ENCODE measurements around the gene KRT36.

The KRT36 gene

GRCh38 chr17:41475421-41475820 is 14.3 kb downstream of the KRT36 start:
- no peak for DNase-seq

GRCh38 chr17:41474863-41475262 is 14.8 kb downstream of the KRT36 start:
- no peak for DNase-seq

GRCh38 chr17:41468346-41468745 is 21.4 kb downstream of the KRT36 start:
- no peak for DNase-seq

- DNase-seq, result no peak
Observed at GRCh38 chr17:41467561-41467960, 22.1 kb downstream of the KRT36 start.

- DNase-seq, result no peak
Observed at GRCh38 chr17:41466988-41467387, 22.7 kb downstream of the KRT36 start, which contains the start of gene KRT32. TSS of gene KRT32 (minus strand) at chr17:41467386. CDS start at chr17:41467325, 61 bp downstream.

GRCh38 chr17:41464682-41465081 is 25.0 kb downstream of the KRT36 start:
- no peak for DNase-seq

GRCh38 chr17:41464173-41464572 is 25.5 kb downstream of the KRT36 start:
- no peak for DNase-seq

- DNase-seq, result no peak
Observed at GRCh38 chr17:41463746-41464145, 26.0 kb downstream of the KRT36 start.

- no peak for DNase-seq
Observed at GRCh38 chr17:41462705-41463104, 27.0 kb downstream of the KRT36 start.

- no peak for DNase-seq
Observed at GRCh38 chr17:41457676-41458075, 32.0 kb downstream of the KRT36 start.

- DNase-seq, result no peak
Observed at GRCh38 chr17:41456204-41456603, 33.5 kb downstream of the KRT36 start.

- no peak for DNase-seq
Observed at GRCh38 chr17:41455236-41455635, 34.5 kb downstream of the KRT36 start.

GRCh38 chr17:41453066-41453465 is 36.6 kb downstream of the KRT36 start:
- DNase-seq, result no peak

- DNase-seq, result no peak
Observed at GRCh38 chr17:41452281-41452680, 37.4 kb downstream of the KRT36 start.

- no peak for DNase-seq
Observed at GRCh38 chr17:41451154-41451728, 38.5 kb downstream of the KRT36 start.

- DNase-seq, result no peak
Observed at GRCh38 chr17:41449008-41449407, 40.7 kb downstream of the KRT36 start.

GRCh38 chr17:41448506-41448905 is 41.2 kb downstream of the KRT36 start:
- no peak for DNase-seq

GRCh38 chr17:41446806-41447205 is 42.9 kb downstream of the KRT36 start:
- no peak for DNase-seq

- DNase-seq, result no peak
Observed at GRCh38 chr17:41444640-41445039, 45.1 kb downstream of the KRT36 start.

- DNase-seq, result no peak
Observed at GRCh38 chr17:41444186-41444585, 45.5 kb downstream of the KRT36 start.

- no peak for DNase-seq
Observed at GRCh38 chr17:41442739-41443138, 47.0 kb downstream of the KRT36 start.

GRCh38 chr17:41440531-41441033 is 49.1 kb downstream of the KRT36 start, which contains the start of gene KRT38:
TSS of gene KRT38 (minus strand) at chr17:41440983. CDS start at chr17:41440921, 62 bp downstream.
- DNase-seq, result no peak

- no peak for DNase-seq
Observed at GRCh38 chr17:41439375-41439774, 50.3 kb downstream of the KRT36 start.

GRCh38 chr17:41437769-41438168 is 51.9 kb downstream of the KRT36 start:
- DNase-seq, result no peak

GRCh38 chr17:41437254-41437653 is 52.5 kb downstream of the KRT36 start:
- DNase-seq, result no peak

Measured in central memory CD4-positive, alpha-beta T cell (primary cell).